Measurements from ENCODE around the gene DDX11. TPM values are rescaled to one million over a fixed set of nuclear protein-coding genes. Genes with fewer than 3 reads are reported as not detected.

DDX11 gene
- total and polyA plus RNA-seq, 2 experiments from 2014 or later = 66.0 to 103 TPM

DNA sequence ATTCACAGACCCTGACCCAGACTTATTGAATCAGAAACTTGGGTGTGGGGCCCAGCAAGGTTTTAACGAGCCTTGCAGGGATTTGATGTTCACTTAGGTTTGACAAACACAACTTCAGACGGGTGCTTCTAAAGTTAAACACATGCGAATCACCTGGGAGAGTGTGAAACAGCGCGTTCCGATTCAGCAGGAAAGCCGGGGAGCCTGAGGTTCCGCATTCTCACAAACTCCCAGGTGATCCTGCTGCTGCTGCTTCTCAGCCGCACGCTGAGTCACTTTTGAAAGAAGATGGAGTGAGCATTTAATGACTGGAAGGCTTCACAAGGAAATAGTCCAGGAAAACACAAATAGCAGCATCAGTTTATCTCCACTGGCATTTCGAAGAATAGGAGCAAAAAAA lies 44.2 kb upstream of the DDX11 start (continued):
- TF ChIP-seq, protein P1, sequence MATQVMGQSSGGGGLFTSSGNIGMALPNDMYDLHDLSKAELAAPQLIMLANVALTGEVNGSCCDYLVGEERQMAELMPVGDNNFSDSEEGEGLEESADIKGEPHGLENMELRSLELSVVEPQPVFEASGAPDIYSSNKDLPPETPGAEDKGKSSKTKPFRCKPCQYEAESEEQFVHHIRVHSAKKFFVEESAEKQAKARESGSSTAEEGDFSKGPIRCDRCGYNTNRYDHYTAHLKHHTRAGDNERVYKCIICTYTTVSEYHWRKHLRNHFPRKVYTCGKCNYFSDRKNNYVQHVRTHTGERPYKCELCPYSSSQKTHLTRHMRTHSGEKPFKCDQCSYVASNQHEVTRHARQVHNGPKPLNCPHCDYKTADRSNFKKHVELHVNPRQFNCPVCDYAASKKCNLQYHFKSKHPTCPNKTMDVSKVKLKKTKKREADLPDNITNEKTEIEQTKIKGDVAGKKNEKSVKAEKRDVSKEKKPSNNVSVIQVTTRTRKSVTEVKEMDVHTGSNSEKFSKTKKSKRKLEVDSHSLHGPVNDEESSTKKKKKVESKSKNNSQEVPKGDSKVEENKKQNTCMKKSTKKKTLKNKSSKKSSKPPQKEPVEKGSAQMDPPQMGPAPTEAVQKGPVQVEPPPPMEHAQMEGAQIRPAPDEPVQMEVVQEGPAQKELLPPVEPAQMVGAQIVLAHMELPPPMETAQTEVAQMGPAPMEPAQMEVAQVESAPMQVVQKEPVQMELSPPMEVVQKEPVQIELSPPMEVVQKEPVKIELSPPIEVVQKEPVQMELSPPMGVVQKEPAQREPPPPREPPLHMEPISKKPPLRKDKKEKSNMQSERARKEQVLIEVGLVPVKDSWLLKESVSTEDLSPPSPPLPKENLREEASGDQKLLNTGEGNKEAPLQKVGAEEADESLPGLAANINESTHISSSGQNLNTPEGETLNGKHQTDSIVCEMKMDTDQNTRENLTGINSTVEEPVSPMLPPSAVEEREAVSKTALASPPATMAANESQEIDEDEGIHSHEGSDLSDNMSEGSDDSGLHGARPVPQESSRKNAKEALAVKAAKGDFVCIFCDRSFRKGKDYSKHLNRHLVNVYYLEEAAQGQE (IDR thresholded peaks at IDR 0.05; ENCODE audit: unreplicated experiment) = no peak
- no peak for TF ChIP-seq POLR2AphosphoS5 (IDR thresholded peaks at IDR 0.05; ENCODE audit: low read depth)
- no peak for TF ChIP-seq ZNF331 (CRISPR knock-in tag; IDR thresholded peaks at IDR 0.05; ENCODE audit: low read depth)

DNA sequence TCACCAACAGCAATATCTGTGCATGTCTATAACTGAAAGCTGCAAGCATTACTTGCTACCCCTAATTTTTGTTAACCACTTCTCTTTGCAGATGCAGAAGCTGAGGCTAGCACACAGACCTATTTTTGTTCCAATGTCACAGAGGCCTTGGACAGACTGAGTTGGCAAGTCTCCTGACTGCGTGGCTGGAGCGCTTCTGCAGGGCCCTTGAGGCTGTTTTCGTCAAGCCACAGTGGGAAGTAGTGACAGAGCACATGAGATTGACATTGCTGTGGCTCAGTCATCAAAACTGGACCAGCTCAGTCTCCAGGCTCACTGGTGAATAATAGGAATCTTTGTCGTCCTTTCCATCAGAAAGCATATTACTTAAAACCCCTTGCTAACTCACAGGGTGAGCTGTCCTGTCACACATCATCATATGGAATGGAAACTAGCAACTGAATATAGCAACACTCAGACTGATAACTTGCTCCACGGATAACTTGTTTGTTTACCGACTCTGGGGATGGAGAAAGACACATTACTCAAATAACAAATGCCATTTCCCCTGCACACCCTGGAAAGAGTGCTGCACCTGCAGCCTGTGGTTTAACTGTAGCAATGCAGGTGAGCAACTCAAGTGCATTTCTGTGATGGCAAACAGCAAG lies 43.6 kb upstream of the DDX11 start:
- Mint-ChIP-seq H3K4me3 (no peak overlapping the region), H3K27ac (no peak overlapping the region), H3K36me3 (ENCODE audit: low read depth) (peaks cover 9% of the 10 kb centered on the region), H3K9me3 (peaks cover 7% of the 10 kb centered on the region), H3K27me3 (ENCODE audit: insufficient read depth, low read depth, poor library complexity) (peaks cover 6% of the 10 kb centered on the region), H3K4me1 (peaks cover 4% of the 10 kb centered on the region; the same call in 2 of the 3 replicates)
- Histone ChIP-seq H3K4me1 (ENCODE audit: insufficient read depth) (no peaks in the 10 kb centered on the region), H3F3A (replicated peaks; ENCODE audit: low read depth) (no peaks in the 10 kb centered on the region), H3K27ac (ENCODE audit: low read depth) (no peak overlapping the region), H3K79me2 (replicated peaks; ENCODE audit: insufficient read depth) (no peaks in the 10 kb centered on the region), H3K36me3 (ENCODE audit: insufficient read depth) (no peaks in the 10 kb centered on the region), H3K4me3 (no peak overlapping the region), H4K20me1 (replicated peaks; ENCODE audit: insufficient read depth) (peaks cover 4% of the 10 kb centered on the region; the same call in 1 of the 2 replicates), H2AFZ (no peak overlapping the region), H3K4me2 (no peak overlapping the region), H3K27me3 (ENCODE audit: insufficient read depth) (no peaks in the 10 kb centered on the region), H3K9me2 (ENCODE audit: insufficient read depth) (no peaks in the 10 kb centered on the region)
- DNase-seq (ENCODE audit: low spot score) (no peak), ATAC-seq (no peak)
- TF ChIP-seq, protein P1 (IDR thresholded peaks at IDR 0.05; ENCODE audit: unreplicated experiment) = no peak
- TF ChIP-seq POLR2AphosphoS5 (IDR thresholded peaks at IDR 0.05; ENCODE audit: low read depth) (no peak), ZNF114 (CRISPR knock-in tag; IDR thresholded peaks at IDR 0.05) (no peak), JUNB (IDR thresholded peaks at IDR 0.05; ENCODE audit: unreplicated experiment) (no peak), NANOG (IDR thresholded peaks at IDR 0.05; ENCODE audit: borderline replicate concordance) (no peak), CREB1 (CRISPR knock-in tag; IDR thresholded peaks at IDR 0.05; ENCODE audit: low read depth) (no peak)
- TF ChIP-seq, protein P2, sequence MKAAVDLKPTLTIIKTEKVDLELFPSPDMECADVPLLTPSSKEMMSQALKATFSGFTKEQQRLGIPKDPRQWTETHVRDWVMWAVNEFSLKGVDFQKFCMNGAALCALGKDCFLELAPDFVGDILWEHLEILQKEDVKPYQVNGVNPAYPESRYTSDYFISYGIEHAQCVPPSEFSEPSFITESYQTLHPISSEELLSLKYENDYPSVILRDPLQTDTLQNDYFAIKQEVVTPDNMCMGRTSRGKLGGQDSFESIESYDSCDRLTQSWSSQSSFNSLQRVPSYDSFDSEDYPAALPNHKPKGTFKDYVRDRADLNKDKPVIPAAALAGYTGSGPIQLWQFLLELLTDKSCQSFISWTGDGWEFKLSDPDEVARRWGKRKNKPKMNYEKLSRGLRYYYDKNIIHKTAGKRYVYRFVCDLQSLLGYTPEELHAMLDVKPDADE (IDR thresholded peaks at IDR 0.05) = no peak
- TF ChIP-seq, protein P3, sequence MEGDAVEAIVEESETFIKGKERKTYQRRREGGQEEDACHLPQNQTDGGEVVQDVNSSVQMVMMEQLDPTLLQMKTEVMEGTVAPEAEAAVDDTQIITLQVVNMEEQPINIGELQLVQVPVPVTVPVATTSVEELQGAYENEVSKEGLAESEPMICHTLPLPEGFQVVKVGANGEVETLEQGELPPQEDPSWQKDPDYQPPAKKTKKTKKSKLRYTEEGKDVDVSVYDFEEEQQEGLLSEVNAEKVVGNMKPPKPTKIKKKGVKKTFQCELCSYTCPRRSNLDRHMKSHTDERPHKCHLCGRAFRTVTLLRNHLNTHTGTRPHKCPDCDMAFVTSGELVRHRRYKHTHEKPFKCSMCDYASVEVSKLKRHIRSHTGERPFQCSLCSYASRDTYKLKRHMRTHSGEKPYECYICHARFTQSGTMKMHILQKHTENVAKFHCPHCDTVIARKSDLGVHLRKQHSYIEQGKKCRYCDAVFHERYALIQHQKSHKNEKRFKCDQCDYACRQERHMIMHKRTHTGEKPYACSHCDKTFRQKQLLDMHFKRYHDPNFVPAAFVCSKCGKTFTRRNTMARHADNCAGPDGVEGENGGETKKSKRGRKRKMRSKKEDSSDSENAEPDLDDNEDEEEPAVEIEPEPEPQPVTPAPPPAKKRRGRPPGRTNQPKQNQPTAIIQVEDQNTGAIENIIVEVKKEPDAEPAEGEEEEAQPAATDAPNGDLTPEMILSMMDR (conservative IDR thresholded peaks at IDR 0.05; ENCODE audit: low read depth in 2 of 2) = no peak

Measured in GM23338 (cell line).